GM19467 (cell line): Measurements from ENCODE around the gene NRL.
A peak's percentile ranks its signal among the peaks of the same experiment; 100 is the strongest.
"Not testable (repeated sequence)": the region's sequence is repeated elsewhere in the genome, so short reads cannot be mapped to it uniquely, and the experiment has no call there.

Experiments used
- ATAC-seq: cut with Tn5 transposase; IDR thresholded peaks from one replicate; pipeline ENCODE4 v1.9.1; 2021; ENCODE audit warnings: mild to moderate bottlenecking, moderate library complexity; ENCODE audit not compliant: unreplicated experiment

The NRL gene

DNA sequence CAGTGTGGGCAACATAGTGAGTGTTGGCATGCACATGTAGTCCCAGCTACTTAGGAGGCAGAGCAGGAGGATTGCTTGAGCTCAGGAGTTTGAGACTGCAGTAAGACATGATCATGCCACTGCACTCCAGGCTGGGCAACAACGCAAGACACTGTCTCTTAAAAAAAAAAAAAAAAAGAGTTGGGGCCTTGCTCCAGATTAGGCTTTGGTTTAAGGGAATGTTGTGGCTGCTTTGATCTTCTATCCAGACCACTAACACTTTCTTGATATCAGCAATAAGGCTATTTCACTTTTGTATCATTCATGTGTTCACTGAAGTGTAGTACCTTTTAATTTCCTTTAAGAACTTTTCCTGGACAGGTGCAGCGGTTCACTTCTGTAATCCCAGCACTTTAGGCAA lies 12.9 kb upstream of the NRL start:
- no peak for ATAC-seq

- no peak for ATAC-seq
Measured at GRCh38 chr14:24126939-24127338, 12.2 kb upstream of the NRL start.

GRCh38 chr14:24123424-24124417 lies 9.0 kb upstream of the NRL start:
- no peak for ATAC-seq

- ATAC-seq, result no peak
Measured at GRCh38 chr14:24122898-24123297, 8.1 kb upstream of the NRL start.

DNA sequence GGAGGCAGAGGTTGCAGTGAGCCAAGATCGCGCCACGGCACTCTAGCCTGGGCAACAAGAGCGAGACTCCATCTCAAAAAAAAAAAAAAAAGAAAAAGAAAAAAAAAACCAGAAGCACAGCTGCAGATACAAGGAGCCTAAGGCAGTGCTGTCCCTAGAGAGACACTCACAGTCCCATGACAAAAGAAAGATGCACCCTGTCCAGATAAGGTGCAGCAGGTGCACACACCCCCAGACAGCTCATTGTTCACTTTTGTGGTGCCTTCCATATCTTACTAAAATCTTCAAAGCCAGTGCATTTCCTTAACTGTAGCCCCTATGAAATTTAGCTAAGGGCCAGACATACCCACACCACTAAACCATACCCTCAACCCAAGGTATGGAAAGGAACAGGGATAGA lies 7.7 kb upstream of the NRL start:
- ATAC-seq, result no peak

DNA sequence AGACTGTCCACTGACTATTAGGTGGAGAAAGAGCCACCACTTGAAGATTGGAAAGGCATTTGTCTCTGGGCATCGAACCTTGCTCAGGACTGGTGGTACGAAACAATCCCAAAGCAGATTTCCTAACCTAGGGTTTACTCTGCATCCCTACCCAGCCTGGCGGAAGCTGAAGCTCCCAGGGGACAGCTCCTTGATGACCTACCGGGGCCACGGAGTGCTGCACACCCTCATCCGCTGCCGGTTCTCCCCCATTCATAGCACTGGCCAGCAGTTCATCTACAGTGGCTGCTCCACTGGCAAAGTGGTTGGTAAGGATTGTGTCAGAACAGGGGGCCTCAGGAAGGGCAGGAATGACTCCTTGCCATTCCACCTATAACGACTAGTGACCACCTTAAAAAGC lies 6.5 kb upstream of the NRL start:
- no peak for ATAC-seq

DNA sequence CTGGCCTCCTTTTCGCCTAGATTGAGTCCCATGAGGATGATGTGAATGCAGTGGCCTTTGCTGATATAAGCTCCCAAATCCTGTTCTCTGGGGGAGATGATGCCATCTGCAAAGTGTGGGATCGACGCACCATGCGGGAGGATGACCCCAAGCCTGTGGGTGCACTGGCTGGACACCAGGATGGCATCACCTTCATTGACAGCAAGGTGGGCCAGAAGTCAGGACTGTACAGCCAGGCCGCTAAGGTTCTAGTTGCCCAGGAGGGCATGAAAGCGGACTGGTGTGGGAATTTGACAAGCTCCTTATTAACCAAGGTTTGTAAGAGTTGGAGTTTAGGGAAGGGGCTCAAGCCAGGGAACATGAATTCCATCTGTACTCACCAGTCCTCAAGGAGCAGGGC lies 4.9 kb upstream of the NRL start:
- ATAC-seq, result no peak

DNA sequence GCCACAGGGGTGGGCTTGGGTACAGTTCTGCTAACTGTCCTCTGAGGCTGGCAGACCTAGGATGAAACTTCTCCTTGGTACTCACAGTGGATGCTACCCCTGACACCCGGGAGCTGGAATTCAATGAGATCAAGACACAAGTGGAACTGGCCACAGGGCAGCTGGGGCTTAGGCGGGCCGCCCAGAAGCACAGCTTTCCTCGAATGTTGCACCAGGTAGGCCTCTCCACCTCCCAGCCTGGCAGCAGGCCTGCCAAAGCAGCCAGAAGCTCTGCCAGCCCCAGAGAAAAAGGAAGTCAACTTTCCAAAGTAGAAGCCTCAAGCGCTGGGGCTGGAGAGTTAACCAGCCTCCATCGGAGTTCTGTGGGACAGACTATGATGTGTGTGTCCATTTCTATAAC lies 2.4 kb upstream of the NRL start:
- no peak for ATAC-seq

- no peak for ATAC-seq
Measured at GRCh38 chr14:24116128-24116814, 1.5 kb upstream of the NRL start.

GRCh38 chr14:24115422-24116127 lies 826 bp upstream of the NRL start:
- ATAC-seq, result no peak

GRCh38 chr14:24113801-24114531 lies 783 bp downstream of the NRL start:
- ATAC-seq, result peak; percentile 35

- ATAC-seq, result no peak
Measured at GRCh38 chr14:24113379-24113800, 1.4 kb downstream of the NRL start.

- no peak for ATAC-seq
Measured at GRCh38 chr14:24110523-24110922, 4.2 kb downstream of the NRL start.

DNA sequence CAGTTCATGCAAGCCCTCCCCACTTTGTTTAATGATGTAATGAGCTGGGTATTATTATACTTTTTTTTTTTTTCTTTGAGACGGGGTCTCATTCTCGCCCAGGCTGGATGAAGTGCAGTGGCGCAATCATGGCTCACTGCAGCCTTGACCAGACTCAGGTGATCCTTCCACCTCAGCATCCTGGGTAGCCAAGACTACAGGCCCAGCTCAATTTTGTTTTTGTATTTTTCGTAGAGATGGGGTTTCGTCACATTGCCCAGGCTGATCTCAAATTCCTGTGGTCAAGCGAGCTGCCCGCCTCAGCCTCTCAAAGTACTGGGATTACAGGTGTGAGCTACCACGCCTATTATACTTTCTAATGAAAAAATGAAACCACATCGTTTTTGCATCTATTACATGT lies 4.7 kb downstream of the NRL start:
- no peak for ATAC-seq

GRCh38 chr14:24108336-24108874 lies 6.3 kb downstream of the NRL start:
- ATAC-seq, result no peak

- ATAC-seq, result no peak
Measured at GRCh38 chr14:24106672-24107271, 8.0 kb downstream of the NRL start.

DNA sequence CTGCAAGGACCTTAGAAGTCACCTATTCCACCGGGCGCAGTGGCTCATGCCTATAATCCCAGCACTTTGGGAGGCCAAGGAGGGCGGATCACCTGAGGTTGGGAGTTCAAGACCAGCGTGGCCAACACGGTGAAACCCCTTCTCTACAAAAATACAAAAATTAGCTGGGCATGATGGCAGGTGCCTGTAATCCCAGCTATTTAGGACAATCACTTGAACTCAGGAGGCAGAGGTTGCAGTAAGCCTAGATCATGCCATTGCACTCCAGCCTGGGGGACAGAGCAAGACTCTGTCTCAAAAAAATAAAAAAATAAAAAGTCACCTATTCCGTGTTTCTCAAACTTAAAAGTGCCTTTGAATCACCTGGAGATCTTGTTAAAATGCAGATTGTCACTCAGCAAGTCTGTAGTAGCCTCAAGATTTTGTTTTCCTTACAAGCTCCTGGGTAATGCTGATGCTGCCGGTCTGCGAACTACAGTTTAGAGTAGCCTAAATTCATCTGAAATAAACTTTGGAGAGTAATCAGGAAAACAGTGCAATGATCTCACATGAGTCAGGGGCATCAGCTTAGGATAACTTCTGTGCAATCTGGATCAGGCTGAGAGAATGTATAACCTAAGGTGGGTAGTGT lies 9.0 kb downstream of the NRL start:
- ATAC-seq, result not testable (repeated sequence)

GRCh38 chr14:24103451-24103850 lies 11.3 kb downstream of the NRL start:
- ATAC-seq, result no peak

DNA sequence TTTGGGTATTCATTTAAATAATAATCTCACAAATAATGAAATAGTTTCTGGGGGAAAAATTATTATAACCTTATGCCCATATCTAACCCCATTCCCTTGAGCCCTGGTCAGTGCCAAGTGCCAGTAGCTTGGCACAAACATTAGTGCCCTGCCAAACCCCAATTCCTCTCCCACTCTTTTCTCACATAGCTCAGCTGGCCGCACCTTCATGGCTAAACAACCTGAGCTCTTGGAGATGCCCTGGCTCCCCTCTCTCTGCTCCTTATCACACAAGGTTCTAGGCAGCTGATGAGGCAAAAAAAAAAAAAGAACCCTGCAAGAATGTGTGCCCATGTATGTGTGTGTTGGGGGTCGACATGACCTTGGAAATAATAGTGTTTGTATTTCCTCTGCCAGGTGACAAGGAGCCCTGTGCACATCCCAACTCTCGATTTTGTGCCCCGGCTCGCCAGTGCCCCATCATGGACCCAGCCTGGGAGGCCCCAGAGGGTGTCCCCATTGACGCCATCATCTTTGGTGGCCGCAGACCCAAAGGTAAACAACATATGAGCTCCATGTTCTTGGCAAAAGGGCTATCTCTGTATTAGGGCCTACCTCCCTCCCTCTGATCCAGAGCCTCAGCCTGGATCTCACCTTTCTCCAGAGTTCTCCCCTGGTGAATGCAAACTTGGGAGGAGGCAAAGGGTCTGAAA lies 12.2 kb downstream of the NRL start:
- ATAC-seq, result no peak
